ENCODE results near the gene COL8A2.
A peak's percentile ranks its signal among the peaks of the same experiment; 100 is the strongest.

Gene COL8A2

DNA sequence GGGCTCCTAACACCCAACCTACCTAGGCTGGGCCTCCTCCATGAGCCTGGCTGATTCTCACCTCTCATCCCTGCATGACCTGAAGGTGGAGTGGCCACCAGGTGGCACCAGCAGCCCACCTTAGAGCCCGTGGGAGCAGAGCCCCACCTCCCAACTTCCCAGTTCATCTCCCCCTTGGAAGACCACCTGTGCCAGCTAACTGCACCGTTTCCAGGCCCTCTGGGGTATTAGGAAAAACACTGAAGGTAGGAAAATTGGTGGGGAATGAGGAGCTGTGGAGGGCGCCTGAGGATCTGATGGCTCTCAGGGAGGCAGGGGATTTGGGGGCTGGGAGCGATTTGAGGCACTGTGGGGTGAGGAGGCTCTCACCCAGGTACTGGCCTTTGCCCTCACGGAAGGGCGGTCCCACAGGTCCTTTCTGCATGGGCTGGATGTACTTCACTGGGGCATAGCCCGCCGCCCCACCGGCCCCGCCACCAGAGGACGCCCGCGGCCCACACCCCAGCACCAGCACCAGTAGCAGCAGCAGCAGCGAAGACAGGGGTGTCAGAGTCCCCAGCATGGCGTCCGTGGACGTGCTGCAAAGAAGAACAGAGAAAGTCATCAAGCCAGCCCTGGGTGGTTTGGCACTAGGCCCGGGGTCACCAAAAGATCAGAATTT, 25.2 kb downstream of the COL8A2 start:
- TF ChIP-seq, protein P1, sequence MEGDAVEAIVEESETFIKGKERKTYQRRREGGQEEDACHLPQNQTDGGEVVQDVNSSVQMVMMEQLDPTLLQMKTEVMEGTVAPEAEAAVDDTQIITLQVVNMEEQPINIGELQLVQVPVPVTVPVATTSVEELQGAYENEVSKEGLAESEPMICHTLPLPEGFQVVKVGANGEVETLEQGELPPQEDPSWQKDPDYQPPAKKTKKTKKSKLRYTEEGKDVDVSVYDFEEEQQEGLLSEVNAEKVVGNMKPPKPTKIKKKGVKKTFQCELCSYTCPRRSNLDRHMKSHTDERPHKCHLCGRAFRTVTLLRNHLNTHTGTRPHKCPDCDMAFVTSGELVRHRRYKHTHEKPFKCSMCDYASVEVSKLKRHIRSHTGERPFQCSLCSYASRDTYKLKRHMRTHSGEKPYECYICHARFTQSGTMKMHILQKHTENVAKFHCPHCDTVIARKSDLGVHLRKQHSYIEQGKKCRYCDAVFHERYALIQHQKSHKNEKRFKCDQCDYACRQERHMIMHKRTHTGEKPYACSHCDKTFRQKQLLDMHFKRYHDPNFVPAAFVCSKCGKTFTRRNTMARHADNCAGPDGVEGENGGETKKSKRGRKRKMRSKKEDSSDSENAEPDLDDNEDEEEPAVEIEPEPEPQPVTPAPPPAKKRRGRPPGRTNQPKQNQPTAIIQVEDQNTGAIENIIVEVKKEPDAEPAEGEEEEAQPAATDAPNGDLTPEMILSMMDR (IDR thresholded peaks at IDR 0.05) = peak; percentile 87

DNA sequence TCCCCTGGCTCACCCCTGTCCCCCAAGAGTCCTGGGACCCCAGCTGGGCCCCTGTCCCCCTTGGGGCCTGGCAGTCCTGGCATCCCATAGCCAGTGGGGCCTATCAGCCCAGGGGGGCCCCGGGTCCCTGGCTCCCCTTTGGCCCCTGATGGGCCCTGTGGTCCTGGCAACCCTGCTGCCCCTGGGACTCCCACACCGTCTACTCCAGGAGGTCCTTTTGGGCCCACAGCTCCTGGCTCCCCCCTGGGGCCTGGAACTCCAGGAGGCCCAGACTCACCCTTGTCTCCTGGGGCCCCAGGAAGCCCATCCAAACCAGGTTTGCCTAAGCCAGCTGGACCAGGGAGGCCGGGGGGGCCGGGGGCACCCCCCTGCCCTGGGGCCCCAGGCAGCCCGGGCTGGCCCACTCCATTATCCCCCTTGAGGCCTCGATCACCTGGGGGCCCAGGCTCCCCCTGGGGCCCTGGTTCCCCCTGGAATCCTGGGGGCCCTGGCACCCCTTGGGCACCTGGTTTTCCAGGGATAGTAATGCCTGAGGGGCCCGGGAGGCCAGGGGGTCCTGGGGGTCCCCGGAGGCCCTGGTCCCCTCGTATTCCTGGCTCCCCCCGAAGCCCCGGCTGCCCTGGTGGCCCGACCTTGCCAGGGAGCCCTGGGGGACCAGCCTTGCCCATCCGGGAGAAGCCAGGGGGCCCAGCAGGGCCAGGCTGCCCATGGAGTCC, 26.2 kb downstream of the COL8A2 start:
- TF ChIP-seq, protein P1 (IDR thresholded peaks at IDR 0.05) = no peak

DNA sequence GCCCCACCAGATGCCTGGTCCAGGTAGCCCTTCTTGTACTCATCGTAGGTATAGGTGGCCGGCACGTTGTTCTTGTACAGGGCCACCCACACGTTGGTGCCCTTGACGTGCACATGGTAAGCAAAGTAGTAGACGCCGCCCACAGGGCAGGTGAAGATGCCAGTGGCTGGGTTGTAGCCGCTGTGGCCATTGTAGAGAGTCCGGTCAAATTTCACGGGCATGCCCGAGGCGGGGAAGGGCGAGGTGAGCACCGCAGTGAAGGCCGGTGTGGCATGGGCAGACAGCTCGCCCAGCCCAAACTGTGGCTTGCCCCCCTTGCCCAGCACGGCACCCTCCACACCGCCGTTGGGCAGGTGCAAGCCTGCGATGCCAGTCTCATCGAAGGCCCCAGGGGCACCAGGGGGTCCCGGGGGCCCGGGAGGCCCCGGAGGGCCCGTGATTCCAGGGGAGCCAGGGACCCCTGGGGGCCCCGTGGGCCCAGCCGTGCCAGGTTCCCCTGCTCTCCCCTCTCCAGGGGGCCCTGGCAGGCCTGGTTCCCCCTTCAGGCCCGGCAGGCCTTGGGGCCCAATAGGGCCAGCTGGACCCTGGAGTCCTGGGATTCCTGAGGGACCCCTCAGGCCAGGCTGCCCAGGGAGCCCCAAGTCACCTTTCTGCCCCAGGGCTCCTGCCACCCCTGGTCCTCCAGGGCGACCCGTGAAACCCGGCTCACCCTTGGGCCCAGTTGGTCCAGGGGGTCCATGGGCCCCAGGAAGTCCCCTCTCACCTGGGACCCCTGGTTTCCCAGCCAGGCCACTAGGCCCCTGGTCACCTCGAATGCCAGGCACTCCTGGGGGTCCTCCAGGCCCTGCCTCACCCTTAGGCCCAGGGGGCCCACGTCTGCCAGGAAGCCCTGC, 27.1 kb downstream of the COL8A2 start:
- TF ChIP-seq, protein P1 (IDR thresholded peaks at IDR 0.05) = no peak

DNA sequence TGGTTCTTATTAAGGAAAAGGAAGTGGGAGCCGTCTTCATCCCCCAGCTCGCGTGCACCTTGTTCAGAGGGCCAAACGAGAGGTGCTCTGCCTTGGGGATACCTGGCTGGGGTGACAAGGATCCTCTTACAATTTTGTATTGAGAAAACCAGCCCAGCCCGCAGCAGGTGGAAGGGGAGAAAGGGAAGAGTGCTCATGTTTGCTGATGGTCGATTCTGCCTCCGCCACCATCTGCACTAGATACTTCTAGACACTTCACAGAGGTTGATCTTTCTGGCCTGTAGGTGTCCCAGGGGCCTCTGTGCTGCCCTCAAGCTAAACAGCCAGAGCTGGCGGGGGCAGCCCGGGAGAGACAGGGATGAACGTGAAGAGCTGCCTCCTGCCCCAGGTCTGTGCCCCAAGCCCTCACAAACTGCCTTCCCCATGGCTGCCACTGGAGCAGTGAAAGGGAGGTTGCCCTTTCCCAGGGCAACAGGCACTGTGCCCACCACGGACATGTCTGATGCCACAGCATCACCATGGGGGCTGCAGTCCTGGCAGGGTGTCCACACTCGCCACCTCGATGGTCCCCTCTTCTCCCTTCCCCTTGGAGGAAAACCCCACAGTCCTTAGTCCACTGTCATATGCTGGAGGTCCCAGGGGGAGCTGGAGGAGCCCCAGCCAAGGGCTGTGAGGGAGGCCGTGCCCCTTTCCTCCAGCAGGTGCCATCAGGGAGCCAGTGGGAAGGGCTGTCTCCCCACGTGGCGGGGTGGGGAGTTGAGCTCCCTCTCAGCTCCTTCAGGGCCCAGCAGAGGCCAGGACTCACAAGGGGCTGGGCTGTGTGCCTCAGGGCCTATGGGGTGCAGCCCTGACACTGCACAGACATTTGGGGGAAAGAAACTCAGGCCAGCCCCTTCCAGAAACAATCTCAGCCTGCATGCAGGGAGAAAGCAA, 28.3 kb downstream of the COL8A2 start:
- TF ChIP-seq, protein P1 (IDR thresholded peaks at IDR 0.05) = no peak

DNA sequence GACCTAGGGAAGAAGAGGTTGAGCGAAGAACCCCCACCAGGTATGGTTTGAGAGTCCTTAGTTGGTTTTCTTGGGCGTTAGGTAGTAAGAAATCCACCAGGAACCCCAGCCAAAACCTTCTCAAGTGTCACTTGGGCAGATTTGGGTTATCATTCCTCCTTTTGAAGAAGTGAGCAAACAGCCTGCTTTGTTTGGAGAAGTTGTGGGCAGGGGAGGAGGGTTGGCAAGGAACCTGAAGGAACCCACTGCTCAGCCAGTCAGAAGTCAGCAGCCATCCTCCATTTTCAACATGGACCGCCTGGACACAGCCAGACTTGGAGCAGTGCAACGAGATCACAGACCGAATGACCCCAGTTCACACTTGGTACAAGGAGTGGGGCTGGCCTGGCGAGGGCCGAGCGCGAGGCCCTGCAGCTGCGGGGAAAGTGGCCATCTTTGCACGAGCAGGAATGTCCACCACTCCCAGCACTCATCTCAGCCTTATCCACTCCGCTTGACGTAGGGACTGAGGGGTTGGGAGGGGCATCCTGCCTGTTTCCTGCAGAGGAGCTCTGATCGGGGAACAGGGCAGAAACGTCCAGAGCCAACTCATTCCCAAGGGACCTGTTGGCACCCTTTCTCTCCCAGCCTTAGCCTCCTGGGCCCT, 29.1 kb downstream of the COL8A2 start:
- TF ChIP-seq, protein P1 (IDR thresholded peaks at IDR 0.05) = no peak

DNA sequence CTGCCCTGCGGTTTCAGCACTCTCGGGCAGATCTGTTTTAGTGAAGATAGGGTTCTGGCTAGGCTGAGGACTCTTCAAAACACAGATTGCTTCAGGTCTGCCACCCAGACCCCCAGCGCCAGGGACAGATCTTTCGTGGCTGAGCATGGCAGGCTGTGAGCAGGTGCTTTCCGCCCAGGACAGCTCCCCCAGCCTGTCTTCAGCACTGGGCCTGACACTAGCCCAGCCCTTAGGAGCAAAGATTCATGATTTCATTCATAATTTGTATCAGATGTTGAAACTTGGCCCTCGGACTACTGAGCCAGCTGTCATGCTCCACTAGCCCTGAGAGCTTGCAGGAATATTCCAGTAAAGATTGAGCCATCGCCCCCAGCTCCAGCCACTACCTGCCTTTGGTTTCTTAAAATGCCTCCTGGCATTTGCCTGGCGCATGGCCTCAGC, 30.4 kb downstream of the COL8A2 start:
- TF ChIP-seq, protein P1 (IDR thresholded peaks at IDR 0.05) = no peak

All from LNCAP (cell line).